HAP-1 (cell line): Measurements from ENCODE around the gene PF4V1.

Experiments used
- DNase-seq, 2 experiments: peaks; one replicate each; pipeline ENCODE4 v3.0.0-alpha.2; 2016 to 2020; ENCODE audit warnings: low spot score in 2 of 2
- H3K27me3 ChIP-seq: fragments of 250-450 bp; sonication (Bioruptor Pico); 2 replicates; pipeline ENCODE4 v1.5.1; 2020; ENCODE audit warnings: low read depth, mild to moderate bottlenecking, moderate library complexity
- H3K36me3 ChIP-seq: fragments of 250-450 bp; sonication (Bioruptor Pico); replicated peaks from 2 replicates; pipeline ENCODE4 v1.5.1; 2020; ENCODE audit warnings: mild to moderate bottlenecking
- H3K4me1 ChIP-seq: fragments of 250-450 bp; sonication (Bioruptor Pico); 2 replicates; pipeline ENCODE4 v1.5.1; 2020; ENCODE audit warnings: mild to moderate bottlenecking
- H3K4me3 ChIP-seq: fragments of 250-450 bp; sonication (Bioruptor Pico); 2 replicates; pipeline ENCODE4 v1.5.1; 2020; ENCODE audit warnings: mild to moderate bottlenecking, moderate library complexity
- H3K9me3 ChIP-seq: fragments of 250-450 bp; sonication (Bioruptor Pico); 2 replicates; pipeline ENCODE4 v1.5.1; 2020; ENCODE audit warnings: mild to moderate bottlenecking, moderate library complexity
- in situ Hi-C: fragments of 300-500 bp; cut with MboI; formaldehyde crosslinking; loops from 3 replicates; pipeline ENCODE4 v1.14.3; 2020; ENCODE audit warnings: low sequenced_read_pairs, inconsistent platforms, mixed read lengths

Gene PF4V1

DNA sequence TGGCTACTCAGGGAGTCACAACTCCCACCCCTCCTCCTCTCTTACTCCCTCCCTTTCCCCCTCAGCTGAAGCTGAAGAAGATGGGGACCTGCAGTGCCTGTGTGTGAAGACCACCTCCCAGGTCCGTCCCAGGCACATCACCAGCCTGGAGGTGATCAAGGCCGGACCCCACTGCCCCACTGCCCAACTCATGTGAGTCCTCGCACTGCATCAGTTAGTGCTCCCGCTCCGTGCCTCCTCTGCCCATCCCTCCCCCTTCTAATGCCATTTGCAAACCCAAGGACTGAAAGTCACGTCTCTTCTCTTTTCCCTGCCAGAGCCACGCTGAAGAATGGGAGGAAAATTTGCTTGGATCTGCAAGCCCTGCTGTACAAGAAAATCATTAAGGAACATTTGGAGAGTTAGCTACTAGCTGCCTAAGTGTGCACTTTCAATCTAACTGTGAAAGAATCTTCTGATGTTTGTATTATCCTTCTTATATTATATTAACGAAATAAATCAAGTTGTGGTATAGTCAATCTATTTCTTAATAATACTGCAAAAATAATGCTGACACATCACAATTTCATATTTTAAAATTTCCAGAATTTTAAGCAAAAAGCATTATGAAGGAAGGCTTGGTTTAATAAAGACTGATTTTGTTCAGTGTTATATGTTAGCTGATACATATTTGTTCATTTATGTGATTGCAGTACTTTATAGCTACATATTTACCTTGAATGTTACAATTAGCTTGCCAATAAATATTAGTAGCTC, 800 bp downstream of the PF4V1 start:
- Histone ChIP-seq H3K36me3 (no peaks in the 10 kb centered on the region), H3K4me1 (no peaks in the 10 kb centered on the region), H3K4me3 (no peak overlapping the region), H3K27me3 (no peaks in the 10 kb centered on the region), H3K9me3 (no peaks in the 10 kb centered on the region)
- DNase-seq = no peak
- in situ Hi-C loops = no loop called here

DNA sequence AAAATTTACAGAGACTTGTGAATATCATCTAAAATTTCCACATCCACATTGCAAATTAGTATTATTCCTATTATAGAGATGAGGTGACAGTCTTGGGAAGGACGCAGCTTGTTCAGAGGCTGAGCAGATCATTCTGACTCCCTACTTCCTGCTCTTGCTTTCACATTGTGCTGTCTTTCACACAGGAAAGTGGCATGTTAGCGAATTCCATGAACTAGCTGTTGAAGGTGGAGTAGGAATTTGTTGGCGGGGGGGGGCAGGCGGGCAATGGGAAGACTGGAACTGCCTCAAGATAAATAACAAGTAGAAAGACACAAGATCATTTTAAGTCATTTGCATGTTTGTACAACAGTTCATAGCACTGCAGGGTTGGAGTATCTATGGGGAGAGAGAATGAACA, 2.3 kb downstream of the PF4V1 start:
- no peak for DNase-seq
- peaks cover 9% of the 10 kb centered on the region for H3K27me3 ChIP-seq
- H3K36me3 ChIP-seq = no peaks in the 10 kb centered on the region
- in situ Hi-C loops = no loop called here
- H3K4me1 ChIP-seq = no peaks in the 10 kb centered on the region
- H3K9me3 ChIP-seq = no peaks in the 10 kb centered on the region
- no peak overlapping the region for H3K4me3 ChIP-seq

DNA sequence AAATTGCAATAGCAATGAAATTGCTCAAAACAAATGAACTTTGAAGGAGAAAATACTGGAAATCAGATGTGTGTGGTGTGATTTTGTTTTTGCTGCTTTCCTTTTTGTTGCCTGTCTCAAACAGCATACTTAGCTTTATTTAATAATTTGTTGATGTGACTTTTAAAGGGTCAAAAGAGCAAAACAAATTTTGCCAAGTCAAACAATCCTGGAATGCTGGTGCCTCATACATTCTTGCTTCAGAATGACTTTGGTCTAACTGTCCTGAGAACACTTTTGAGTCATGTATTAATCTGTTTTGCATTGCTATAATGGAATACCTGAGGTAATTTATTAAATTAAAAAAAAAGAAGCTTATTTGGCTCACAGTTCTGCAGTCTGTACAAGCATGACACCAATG, 3.4 kb downstream of the PF4V1 start:
- H3K36me3 ChIP-seq = no peaks in the 10 kb centered on the region
- H3K27me3 ChIP-seq = peaks cover 12% of the 10 kb centered on the region
- H3K4me3 ChIP-seq = no peak overlapping the region
- in situ Hi-C loops = no loop called here
- no peaks in the 10 kb centered on the region for H3K4me1 ChIP-seq
- no peaks in the 10 kb centered on the region for H3K9me3 ChIP-seq
- no peak for DNase-seq

DNA sequence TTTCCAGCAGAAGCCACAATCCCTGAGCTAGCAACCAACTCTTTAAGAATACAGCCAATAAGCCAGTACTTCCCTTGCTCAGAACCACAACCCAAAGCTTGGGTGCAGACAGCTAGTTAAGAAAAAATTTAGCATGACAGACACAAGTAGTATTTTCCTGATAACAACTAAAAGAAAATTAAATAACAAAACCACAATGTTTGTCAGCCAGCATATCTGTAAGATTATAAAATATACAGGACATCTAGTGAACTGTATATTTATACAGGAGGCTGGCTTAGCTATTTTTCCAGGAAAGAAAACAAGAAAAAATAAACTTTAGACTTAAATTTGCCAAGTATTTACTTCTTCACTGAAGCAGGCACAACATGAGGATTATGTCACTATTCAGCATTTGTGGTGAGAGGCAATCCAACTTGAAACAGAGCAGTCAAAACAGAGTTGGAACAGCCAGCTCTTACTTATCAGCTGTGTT, 6.6 kb downstream of the PF4V1 start:
- no peak for DNase-seq
- no peaks in the 10 kb centered on the region for H3K4me1 ChIP-seq
- H3K4me3 ChIP-seq = no peak overlapping the region
- peaks cover 12% of the 10 kb centered on the region for H3K27me3 ChIP-seq
- in situ Hi-C loops = no loop called here
- no peaks in the 10 kb centered on the region for H3K36me3 ChIP-seq
- no peaks in the 10 kb centered on the region for H3K9me3 ChIP-seq

DNA sequence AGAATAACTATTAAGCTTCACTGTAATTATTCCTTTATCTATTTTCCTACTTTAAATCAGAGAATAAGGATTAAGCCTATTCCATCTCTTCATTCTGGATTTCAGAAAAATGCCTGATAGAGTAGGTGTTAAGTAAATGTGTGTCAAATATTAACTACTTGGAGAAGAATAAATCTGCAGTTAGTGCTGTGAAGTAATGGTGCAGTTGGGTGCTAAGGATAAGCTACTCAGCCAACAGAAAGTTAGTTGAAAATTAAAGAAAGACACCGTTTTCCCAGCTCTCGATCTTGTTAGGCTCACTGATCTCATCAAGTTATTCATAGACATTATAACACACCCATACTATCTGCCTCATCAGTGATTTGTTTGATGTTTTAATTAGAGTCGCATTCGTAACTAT, 7.1 kb downstream of the PF4V1 start:
- Histone ChIP-seq H3K4me3 (no peak overlapping the region), H3K9me3 (no peaks in the 10 kb centered on the region), H3K27me3 (peaks cover 12% of the 10 kb centered on the region), H3K36me3 (no peaks in the 10 kb centered on the region), H3K4me1 (no peaks in the 10 kb centered on the region)
- in situ Hi-C loops = no loop called here
- no peak for DNase-seq

DNA sequence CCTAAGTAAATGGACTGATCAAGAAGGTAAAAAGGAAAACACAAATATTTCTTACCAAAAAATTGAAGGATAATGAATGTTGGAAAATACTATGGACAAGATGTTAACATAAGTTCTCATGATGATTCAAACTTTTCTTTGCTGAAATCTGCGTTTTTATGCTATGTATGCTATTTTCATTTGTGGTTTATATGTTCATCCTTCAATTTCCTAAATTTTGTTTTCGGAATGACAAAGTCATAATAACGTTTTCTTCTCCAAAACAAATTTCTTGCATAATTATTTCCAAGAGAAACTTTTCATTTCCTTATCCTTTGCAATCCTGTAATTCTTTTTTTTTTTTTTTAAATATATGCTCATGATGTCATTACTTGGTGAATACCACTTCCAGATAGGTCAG, 7.8 kb downstream of the PF4V1 start:
- in situ Hi-C loops = no loop called here

DNA sequence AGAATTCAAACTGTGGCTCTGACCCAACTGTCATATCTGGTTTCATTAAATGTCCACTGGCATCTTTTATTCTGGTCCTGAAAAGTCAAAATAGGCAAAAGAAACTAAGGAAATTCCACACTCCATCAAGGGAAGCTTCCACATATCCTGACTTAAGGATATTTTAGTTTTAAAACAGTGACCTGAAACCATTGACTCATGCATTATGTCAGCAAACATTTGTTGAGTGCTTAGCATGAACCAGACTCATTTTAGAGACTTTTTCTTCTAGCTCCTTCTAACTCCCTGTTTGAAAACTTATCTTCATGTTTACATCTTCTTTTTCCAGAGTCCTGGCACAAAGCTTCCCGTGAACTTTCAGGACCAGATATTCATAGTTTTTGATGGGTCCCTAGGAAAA, 9.2 kb downstream of the PF4V1 start:
- no peaks in the 10 kb centered on the region for H3K4me1 ChIP-seq
- in situ Hi-C loops = no loop called here
- no peaks in the 10 kb centered on the region for H3K9me3 ChIP-seq
- no peaks in the 10 kb centered on the region for H3K36me3 ChIP-seq
- H3K4me3 ChIP-seq = no peak overlapping the region
- no peak for DNase-seq
- H3K27me3 ChIP-seq = peaks cover 12% of the 10 kb centered on the region

More for the DNA sequence above, 7.8 kb downstream of the PF4V1 start:
- no peak for DNase-seq
- Histone ChIP-seq H3K9me3 (no peaks in the 10 kb centered on the region), H3K27me3 (peaks cover 12% of the 10 kb centered on the region), H3K4me1 (no peaks in the 10 kb centered on the region), H3K36me3 (no peaks in the 10 kb centered on the region), H3K4me3 (no peak overlapping the region)

DNA sequence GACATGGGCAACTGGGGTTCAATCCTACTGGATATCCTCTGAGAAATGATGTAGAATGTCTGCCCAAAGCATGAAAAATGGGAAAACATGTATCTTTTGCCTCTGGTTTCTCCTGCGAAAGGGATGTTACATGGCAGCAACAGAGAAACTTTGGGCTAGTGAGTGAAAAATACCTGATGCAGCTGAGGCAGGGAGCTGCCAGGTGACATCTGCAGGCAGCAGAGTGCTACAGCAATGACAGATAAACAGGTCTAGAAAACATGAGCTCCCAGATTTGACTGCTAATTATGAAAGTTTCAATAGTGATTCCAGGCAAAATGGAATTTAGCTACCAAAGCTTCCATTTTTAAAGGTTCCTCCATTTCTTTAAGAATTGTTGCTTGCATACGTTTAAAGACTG, 11.3 kb downstream of the PF4V1 start:
- no peak for DNase-seq
- H3K4me3 ChIP-seq = no peak overlapping the region
- in situ Hi-C loops = no loop called here
- no peaks in the 10 kb centered on the region for H3K4me1 ChIP-seq
- H3K27me3 ChIP-seq = peaks cover 11% of the 10 kb centered on the region
- H3K9me3 ChIP-seq = no peaks in the 10 kb centered on the region
- H3K36me3 ChIP-seq = no peaks in the 10 kb centered on the region

DNA sequence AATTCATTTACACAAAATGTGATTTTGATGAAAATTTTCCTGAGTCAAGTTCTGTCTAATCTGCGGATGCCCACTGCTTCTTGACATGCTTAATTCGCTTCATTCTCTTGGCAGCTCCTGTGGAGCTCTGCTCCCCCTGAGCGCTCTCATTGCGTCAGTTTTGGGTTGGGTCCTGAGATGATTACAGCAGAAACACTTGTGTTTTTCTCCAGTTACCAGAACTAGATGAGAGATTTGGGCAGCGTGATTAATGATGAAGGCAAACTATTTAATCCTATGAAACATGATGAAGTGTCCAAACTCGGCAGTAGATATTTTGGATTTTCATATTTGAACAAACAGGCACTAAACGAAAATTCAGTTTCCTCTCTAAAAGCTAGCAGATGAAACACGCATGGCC, 11.9 kb downstream of the PF4V1 start:
- no peaks in the 10 kb centered on the region for H3K9me3 ChIP-seq
- DNase-seq = no peak
- H3K4me1 ChIP-seq = no peaks in the 10 kb centered on the region
- H3K36me3 ChIP-seq = no peaks in the 10 kb centered on the region
- in situ Hi-C loops = no loop called here
- no peak overlapping the region for H3K4me3 ChIP-seq
- H3K27me3 ChIP-seq = peaks cover 7% of the 10 kb centered on the region

DNA sequence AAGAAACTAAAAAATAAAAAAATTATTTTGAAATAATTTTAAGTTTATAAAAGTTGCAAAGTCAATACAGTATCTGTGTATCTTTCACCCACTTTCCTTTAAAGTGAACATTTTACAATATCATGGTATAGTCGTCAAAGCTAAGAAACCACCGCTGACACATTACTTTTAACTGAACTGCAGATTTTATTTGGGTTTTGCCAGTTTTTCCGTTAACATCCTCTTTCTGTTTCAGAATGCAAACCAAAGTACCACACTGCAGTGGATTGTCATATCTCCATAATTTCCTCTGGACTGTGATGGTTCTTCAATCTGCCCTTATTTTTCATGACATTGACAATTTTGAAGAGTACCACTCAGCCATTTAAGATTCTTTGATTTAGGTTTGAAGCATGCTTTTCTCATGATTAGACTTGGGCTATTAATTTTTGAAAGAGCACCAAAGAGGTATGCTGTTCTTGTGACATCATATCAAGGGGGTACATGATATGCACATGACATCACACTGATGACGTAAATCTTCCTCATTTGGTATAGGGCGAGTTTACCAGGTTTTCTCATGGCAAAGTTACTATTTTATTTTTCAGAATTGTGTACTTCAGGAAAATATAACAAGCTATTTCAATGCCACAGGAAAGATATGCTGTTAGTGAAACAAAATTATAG, 12.5 kb downstream of the PF4V1 start:
- H3K27me3 ChIP-seq = peaks cover 1% of the 10 kb centered on the region
- in situ Hi-C loops = no loop called here
- no peaks in the 10 kb centered on the region for H3K36me3 ChIP-seq
- no peaks in the 10 kb centered on the region for H3K9me3 ChIP-seq
- H3K4me3 ChIP-seq = no peak overlapping the region
- no peak for DNase-seq
- H3K4me1 ChIP-seq = no peaks in the 10 kb centered on the region

DNA sequence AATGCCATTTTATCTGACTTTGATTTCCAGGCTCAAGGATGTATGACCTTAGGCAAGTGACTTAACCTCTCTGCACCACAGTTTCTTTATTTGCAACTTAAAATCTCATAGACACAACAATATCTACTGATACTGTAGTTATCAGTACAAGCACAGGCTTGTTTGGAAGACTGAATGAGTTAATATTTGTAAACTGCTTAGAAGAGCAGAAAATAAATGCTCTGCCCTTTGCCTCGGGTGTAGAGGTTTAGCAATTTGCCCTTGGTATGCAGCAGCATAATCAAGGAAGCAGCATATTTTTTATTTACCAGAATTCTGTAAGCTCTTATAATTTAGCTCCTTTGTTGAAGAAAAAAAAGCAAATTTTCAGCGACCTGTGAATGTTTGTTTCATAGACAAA, 13.2 kb downstream of the PF4V1 start:
- no peaks in the 10 kb centered on the region for H3K9me3 ChIP-seq
- DNase-seq = no peak
- H3K36me3 ChIP-seq = no peaks in the 10 kb centered on the region
- H3K4me1 ChIP-seq = no peaks in the 10 kb centered on the region
- no peak overlapping the region for H3K4me3 ChIP-seq
- H3K27me3 ChIP-seq = no peaks in the 10 kb centered on the region; the same call in 1 of the 2 replicates
- in situ Hi-C loops = no loop called here

DNA sequence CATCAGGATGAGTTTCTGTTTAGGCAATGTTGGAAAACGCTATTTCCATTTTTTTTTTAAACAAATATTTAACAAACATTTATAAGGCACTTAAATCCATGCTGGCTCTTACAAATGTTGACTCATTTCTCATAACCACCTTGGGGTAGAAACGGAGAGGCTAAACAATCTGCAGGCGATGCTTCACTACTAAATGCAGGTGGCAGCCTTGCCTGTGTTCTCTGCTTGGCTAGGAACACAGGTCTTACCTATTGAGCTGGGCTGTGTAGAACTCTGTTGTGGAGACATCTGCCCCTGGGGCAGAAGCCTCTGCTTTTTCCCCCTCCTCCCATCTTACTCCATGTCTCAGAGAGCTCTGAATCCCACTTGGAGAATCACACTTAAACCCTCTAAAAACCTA, 14.7 kb downstream of the PF4V1 start:
- H3K4me3 ChIP-seq = no peak overlapping the region
- no peaks in the 10 kb centered on the region for H3K9me3 ChIP-seq
- in situ Hi-C loops = no loop called here
- H3K27me3 ChIP-seq = no peaks in the 10 kb centered on the region
- no peaks in the 10 kb centered on the region for H3K36me3 ChIP-seq
- H3K4me1 ChIP-seq = no peaks in the 10 kb centered on the region
- DNase-seq = no peak

DNA sequence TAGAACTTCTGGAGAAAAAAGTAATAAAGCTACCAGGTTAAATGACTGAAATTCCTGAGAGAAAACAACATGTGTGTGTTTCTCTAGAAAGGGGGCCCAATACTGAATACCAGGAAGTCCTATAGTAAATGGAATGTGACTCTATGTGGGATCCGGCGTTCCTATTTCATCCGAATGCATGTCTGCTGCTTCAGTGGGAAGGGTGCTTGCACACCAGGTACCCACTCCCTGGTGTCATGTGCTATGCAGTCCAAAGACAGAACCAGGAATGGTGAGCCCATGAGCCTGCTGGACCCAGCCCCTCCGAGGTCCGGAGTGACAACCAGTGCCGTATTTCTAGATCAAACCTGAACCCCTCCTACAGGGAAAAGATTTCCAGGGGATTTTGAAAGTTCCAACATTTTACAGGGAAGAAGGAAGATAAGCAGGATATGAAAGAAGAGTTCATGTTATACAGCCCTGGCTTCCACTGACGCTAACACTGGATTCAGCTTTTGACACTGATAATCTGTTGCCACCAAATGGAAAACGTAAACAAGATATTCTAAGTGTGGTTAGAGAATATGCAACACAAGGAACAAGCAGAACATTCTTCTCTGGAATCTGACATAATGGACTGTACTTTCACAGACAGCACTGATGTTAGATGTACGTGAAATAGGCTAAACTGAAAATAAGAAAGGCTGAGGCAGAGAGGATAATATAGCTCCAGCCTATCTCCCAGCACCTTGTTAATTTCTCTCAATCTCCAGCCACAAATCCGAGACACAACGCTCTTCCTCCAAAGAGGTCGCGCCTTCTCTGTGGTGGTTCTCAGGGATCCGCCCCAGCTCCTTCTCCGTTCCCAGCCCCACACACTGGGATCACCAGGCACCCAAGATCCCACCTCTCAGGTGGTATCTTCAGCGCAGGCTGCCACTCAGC, 15.4 kb downstream of the PF4V1 start:
- H3K4me1 ChIP-seq = no peaks in the 10 kb centered on the region
- no peaks in the 10 kb centered on the region for H3K9me3 ChIP-seq
- no peaks in the 10 kb centered on the region for H3K27me3 ChIP-seq
- H3K4me3 ChIP-seq = no peak overlapping the region
- no peaks in the 10 kb centered on the region for H3K36me3 ChIP-seq
- no peak for DNase-seq
- in situ Hi-C loops = no loop called here
